SU-DHL-6 (cell line): ENCODE results near the gene BRI3.

Source experiments
- H2AFZ ChIP-seq: fragments of 200-600 bp; sonication (generic); 2 replicates; pipeline ENCODE4 v1.6.1; 2014; ENCODE audit warnings: low read depth, mild to moderate bottlenecking, moderate library complexity, mixed read lengths, antibody characterized with exemption, low read length; ENCODE audit not compliant: severe bottlenecking
- H3F3A ChIP-seq: fragments of 200-600 bp; shearing (Covaris generic); 2 replicates; pipeline ENCODE4 v1.6.0; 2016; ENCODE audit warnings: antibody characterized with exemption, mild to moderate bottlenecking; ENCODE audit not compliant: insufficient read depth
- H3K27ac ChIP-seq: fragments of 200-600 bp; sonication (generic); 2 replicates; pipeline ENCODE4 v1.5.1; 2016; ENCODE audit warnings: low read depth, mild to moderate bottlenecking, low read length, moderate library complexity, mixed read lengths
- H3K27me3 ChIP-seq: fragments of 200-600 bp; sonication (generic), shearing (Covaris generic); 2 replicates; pipeline ENCODE4 v1.6.0; 2014; ENCODE audit warnings: mild to moderate bottlenecking, low read length
- H3K36me3 ChIP-seq: fragments of 200-600 bp; sonication (generic); 2 replicates; pipeline ENCODE4 v1.6.1; 2014; ENCODE audit warnings: mild to moderate bottlenecking, low read length, mixed read lengths
- H3K4me2 ChIP-seq: fragments of 300-600, 200-600 bp; shearing (Covaris generic), sonication (generic); 2 replicates; pipeline ENCODE4 v1.6.0; 2014; ENCODE audit warnings: low read length, low read depth, mild to moderate bottlenecking; ENCODE audit not compliant: poor library complexity, severe bottlenecking
- H3K4me3 ChIP-seq: fragments of 200-600 bp; sonication (generic); 2 replicates; pipeline ENCODE4 v1.5.1; 2014; ENCODE audit warnings: antibody characterized with exemption, low read length, mild to moderate bottlenecking, mixed read lengths; ENCODE audit not compliant: insufficient read depth, poor library complexity, severe bottlenecking
- H3K79me2 ChIP-seq: fragments of 200-600 bp; sonication (generic); 2 replicates; pipeline ENCODE4 v1.6.1; 2014; ENCODE audit warnings: mild to moderate bottlenecking, low read length, moderate library complexity; ENCODE audit not compliant: insufficient read depth
- H3K9ac ChIP-seq: fragments of 200-600 bp; sonication (generic); 2 replicates; pipeline ENCODE4 v1.7.0; 2014; ENCODE audit warnings: mild to moderate bottlenecking, low read length
- H3K9me2 ChIP-seq: fragments of 200-600 bp; sonication (generic); replicated peaks from 2 replicates; pipeline ENCODE4 v1.6.1; 2014; ENCODE audit warnings: low read length; ENCODE audit not compliant: insufficient read depth
- H3K9me3 ChIP-seq: fragments of 200-600 bp; sonication (generic); 2 replicates; pipeline ENCODE4 v1.6.1; 2014; ENCODE audit warnings: low read length, mixed read lengths; ENCODE audit not compliant: insufficient read depth
- H4K20me1 ChIP-seq: fragments of 200-600 bp; sonication (generic); 2 replicates; pipeline ENCODE4 v1.6.1; 2014; ENCODE audit warnings: low read depth, mild to moderate bottlenecking, antibody characterized with exemption, low read length, moderate library complexity, mixed read lengths
- CTCF ChIP-seq: fragments of 200-600 bp; sonication (generic); IDR thresholded peaks from one replicate; pipeline ENCODE4 v1.5.1; 2017; ENCODE audit warnings: antibody characterized with exemption, mild to moderate bottlenecking, low read length, moderate library complexity; ENCODE audit not compliant: insufficient read depth, poor library complexity, severe bottlenecking
- EZH2phosphoT487 ChIP-seq: fragments of 200-600 bp; sonication (generic), shearing (Covaris generic); conservative IDR thresholded peaks from 2 replicates; pipeline ENCODE4 v1.6.1; 2018; ENCODE audit warnings: mild to moderate bottlenecking, antibody characterized with exemption, low read length, moderate library complexity, mixed read lengths

BRI3 gene

GRCh38 chr7:98324782-98325181 is 43.3 kb downstream of the BRI3 start:
- Histone ChIP-seq H4K20me1 (no peaks in the 10 kb centered on the region), H3F3A (no peaks in the 10 kb centered on the region), H3K36me3 (no peaks in the 10 kb centered on the region), H3K4me3 (no peak overlapping the region), H3K9ac (no peak overlapping the region), H2AFZ (no peak overlapping the region), H3K4me2 (no peak overlapping the region), H3K27ac (no peak overlapping the region), H3K79me2 (no peaks in the 10 kb centered on the region), H3K9me3 (no peaks in the 10 kb centered on the region), H3K27me3 (no peaks in the 10 kb centered on the region), H3K9me2 (no peaks in the 10 kb centered on the region)
- TF ChIP-seq CTCF = no peak
- TF ChIP-seq EZH2phosphoT487 = no peak

DNA sequence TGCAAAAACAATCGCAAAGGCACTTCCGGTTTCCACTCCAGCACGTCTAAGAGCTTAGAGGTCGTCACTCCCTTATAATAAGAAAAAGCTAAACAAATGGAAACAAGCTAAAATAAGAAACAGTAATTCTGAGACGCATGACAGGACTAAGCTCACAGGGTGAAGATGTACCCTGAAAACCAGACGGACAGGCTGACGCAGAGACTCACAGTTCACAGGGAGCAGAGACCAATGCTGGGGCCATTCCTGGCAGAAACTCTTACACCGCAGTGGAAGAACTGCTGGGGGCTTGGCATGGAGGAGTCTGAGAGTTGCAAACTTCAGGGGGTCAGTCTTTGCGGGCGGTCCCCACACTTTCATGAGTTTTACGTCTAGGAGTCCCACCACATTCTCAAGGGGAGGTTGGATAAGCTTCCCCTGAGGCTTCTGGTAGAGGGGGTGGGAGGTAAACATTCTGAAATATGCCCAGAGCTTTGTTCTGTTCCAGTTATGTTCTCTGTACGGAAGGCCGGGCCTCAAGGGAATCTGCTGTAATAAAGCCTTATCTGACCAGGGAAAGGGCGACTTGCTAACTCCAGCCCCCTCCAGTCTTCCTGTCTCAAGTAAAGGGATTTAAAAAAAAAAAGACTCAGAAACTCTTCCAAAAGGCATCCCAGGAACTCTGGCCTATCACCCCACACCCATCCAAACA is 47.8 kb downstream of the BRI3 start:
- no peaks in the 10 kb centered on the region for H4K20me1 ChIP-seq
- no peak overlapping the region for H3K4me3 ChIP-seq
- H3K9me3 ChIP-seq = no peaks in the 10 kb centered on the region
- no peak overlapping the region for H3K9ac ChIP-seq
- no peak overlapping the region for H2AFZ ChIP-seq
- H3K79me2 ChIP-seq = no peaks in the 10 kb centered on the region
- H3K36me3 ChIP-seq = no peaks in the 10 kb centered on the region
- TF ChIP-seq EZH2phosphoT487 = no peak
- no peak for TF ChIP-seq CTCF
- no peaks in the 10 kb centered on the region for H3F3A ChIP-seq
- no peak overlapping the region for H3K4me2 ChIP-seq
- H3K27me3 ChIP-seq = no peaks in the 10 kb centered on the region
- no peaks in the 10 kb centered on the region for H3K9me2 ChIP-seq
- H3K27ac ChIP-seq = no peak overlapping the region

DNA sequence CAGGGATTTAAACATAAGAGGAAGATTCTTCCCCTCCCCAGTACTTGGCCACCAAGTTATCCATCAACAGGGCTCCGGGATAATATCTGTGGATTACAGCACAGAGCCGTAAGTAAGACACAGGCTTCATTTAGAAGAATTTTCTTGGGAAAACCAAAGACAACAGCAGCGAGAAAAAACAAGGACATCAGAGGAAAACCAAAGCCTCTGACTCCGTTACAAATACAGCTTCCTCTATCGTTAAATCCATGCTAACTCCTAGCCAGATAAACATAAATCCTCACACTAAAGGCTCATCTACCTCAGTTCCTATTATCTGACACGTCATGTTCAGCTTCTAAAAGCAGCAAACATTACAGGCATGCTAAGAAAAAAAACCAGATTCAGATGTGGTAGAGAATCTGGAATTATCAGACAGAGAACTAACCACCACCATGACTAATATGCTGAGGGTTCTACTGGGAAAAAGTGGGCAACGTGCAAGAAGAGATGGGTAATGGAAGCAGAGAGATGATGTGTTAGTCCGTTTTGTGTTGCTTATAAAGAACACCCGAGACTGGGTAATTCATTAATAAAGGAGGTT is 48.4 kb downstream of the BRI3 start:
- Histone ChIP-seq H3K36me3 (no peaks in the 10 kb centered on the region), H3K4me3 (no peak overlapping the region), H3K27me3 (no peaks in the 10 kb centered on the region), H3K9ac (no peak overlapping the region), H3K9me3 (no peaks in the 10 kb centered on the region), H3F3A (no peaks in the 10 kb centered on the region), H2AFZ (no peak overlapping the region), H3K9me2 (no peaks in the 10 kb centered on the region), H3K79me2 (no peaks in the 10 kb centered on the region), H3K4me2 (no peak overlapping the region), H4K20me1 (no peaks in the 10 kb centered on the region), H3K27ac (no peak overlapping the region)
- TF ChIP-seq CTCF (no peak), EZH2phosphoT487 (no peak)
